HT1080 (cell line): ENCODE measurements around the gene CHPF2. TPM values are rescaled to one million over a fixed set of nuclear protein-coding genes. Genes with fewer than 3 reads are reported as not detected.

Experiments used
- DNase-seq: peaks from one replicate; pipeline ENCODE4 v3.0.0-alpha.2; 2015; ENCODE audit warnings: low read depth
- total RNA-seq: library from RNA; depleted of rRNA; stranded (reverse); fragments of >200 nt; shearing (Covaris generic); gene quantifications from 2 replicates; pipeline ENCODE4 v1.2.3, GENCODE V29; 2014

The CHPF2 gene
- total RNA-seq, 1 experiment from 2014 or later, result 46.1 TPM

DNA sequence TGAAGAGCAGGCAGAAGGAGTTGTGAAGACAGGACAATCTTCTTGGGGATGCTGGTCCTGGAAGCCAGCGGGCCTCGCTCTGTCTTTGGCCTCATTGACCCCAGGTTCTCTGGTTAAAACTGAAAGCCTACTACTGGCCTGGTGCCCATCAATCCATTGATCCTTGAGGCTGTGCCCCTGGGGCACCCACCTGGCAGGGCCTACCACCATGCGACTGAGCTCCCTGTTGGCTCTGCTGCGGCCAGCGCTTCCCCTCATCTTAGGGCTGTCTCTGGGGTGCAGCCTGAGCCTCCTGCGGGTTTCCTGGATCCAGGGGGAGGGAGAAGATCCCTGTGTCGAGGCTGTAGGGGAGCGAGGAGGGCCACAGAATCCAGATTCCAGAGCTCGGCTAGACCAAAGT is 1.5 kb downstream of the CHPF2 start:
- DNase-seq, result no peak

GRCh38 chr7:151235091-151235787 is 3.0 kb downstream of the CHPF2 start:
- DNase-seq, result no peak

DNA sequence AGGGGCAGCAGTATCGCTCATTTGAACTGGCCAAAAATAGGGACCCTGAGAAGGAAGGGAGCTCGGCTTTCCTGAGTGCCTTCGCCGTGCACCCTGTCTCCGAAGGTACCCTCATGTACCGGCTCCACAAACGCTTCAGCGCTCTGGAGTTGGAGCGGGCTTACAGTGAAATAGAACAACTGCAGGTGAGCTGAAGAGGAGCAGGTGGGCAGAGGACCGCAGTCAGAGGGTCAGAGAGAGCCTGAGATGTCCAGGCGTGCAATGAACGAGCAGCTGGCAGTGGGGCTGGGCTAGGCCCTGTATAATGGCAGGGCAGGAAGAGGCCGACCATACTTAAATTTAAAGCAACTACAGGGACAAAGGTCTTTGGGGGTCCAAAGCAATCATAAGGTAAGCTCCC is 4.1 kb downstream of the CHPF2 start:
- DNase-seq, result no peak

GRCh38 chr7:151237244-151238189 is 5.2 kb downstream of the CHPF2 start:
- DNase-seq, result no peak

DNA sequence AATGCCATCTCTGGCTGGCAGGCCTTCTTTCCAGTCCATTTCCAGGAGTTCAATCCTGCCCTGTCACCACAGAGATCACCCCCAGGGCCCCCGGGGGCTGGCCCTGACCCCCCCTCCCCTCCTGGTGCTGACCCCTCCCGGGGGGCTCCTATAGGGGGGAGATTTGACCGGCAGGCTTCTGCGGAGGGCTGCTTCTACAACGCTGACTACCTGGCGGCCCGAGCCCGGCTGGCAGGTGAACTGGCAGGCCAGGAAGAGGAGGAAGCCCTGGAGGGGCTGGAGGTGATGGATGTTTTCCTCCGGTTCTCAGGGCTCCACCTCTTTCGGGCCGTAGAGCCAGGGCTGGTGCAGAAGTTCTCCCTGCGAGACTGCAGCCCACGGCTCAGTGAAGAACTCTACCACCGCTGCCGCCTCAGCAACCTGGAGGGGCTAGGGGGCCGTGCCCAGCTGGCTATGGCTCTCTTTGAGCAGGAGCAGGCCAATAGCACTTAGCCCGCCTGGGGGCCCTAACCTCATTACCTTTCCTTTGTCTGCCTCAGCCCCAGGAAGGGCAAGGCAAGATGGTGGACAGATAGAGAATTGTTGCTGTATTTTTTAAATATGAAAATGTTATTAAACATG is 6.0 kb downstream of the CHPF2 start:
- no peak for DNase-seq

DNA sequence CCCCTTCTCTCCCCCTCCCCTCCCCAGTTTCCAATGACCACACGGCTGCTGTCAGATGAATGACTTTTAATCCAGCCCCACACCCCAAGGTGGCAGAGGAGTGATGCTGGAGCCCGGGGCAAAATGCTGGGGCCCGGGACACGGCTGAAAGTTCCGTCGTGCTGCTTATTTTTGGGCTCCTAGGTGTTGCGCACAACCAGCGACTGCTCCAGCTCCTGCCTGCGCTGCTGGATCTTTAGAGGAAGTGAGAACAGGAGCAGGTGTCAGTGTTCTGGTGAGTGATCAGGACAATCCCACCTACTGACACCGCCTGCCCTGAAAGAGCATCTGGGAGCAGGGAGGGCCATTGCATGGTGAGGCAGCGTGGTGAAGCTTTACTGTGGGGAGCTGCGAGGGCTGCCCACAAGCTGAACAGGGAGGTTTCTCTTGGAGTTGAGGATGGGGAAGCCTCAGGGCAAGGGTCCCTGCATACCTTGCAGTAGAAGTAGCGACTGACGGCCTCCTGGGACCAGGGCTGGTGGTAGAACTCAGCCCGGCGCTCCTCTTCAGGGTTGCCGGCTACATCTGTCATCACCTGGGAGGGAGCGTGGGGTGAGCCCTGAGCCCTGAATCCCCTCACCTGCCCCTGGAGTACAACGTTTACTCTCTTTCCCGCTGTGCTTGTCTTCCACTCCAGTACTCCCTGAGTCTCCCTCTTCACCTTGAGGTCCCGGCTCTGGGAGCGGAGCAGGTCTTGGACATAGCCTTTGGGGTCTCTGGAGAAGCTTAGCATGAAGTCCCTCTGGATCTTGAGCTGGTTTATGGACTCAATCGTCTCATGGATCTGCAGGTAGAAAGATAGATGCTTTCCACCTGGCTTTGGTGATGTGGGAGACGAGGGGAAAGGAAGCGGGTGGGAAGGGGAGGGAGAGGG is 6.9 kb downstream of the CHPF2 start:
- no peak for DNase-seq

DNA sequence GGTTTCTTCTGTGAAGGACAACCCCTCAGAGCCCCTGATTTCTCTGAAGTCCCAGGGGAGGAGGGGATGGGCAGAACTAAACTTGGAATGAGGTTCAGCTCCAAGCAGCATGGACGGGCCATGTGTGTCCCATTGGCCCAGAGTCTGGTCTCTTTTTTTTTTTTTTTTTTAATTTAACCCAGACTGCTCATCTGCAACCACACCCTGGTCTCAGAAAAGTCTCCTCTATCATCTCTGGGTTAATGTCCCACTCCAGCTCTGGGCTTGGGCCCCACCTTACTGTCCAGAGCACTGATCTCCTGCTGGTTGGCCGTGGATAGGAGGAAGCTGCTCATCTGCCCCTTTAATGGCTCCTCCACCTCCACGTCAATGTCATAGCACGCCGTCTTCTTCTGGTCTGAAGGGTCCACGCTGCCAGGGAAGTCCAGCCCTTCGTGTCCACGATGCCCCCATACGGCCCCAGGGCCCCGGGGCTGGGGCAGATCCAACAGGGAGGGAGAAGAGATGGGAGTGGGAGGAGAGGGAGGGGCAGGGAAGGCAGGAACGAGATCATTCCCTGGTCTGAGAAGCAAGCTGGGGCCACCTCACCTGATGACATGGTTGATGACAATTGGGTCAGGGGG is 7.7 kb downstream of the CHPF2 start:
- DNase-seq, result no peak

- DNase-seq, result no peak
Observed at GRCh38 chr7:151240536-151240935, 8.3 kb downstream of the CHPF2 start.

DNA sequence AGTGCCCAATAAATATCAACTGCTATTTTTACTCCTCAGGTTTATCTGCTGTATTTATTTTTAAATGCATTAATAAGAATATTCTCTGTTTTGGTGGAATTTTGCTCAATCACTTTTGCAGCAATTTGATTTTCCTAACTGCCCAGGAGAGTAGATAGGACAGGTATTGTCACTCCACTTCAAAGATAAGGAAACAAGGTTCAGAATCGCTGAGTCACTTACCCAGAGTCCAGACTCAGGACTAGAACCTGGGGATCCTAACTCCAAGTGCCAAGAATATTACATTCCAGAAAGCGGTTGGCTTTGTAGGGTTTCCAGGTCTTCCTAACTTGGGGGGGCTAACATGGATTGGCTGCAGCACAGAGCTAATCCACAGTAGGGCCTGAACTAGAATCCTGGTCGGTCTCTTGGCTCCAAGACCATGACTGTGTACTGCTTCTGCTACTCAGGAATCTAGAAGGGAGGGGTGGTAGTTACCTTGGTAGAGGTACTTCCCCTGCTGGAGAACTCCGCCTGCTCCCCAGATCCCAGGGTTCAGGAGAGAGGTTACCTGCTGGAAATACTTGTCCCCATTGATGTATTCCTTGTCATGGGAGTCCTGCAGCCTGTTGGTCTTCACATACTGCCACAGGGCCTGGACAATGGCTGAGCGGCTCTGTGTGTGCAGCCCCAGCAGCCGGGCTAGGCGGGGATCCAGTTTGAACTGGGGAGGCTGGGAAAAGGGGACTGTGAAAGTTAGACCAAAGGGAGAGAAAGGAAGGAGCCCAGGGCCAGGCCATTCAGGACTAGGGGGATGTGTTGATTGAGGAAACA is 8.9 kb downstream of the CHPF2 start:
- DNase-seq, result no peak

DNA sequence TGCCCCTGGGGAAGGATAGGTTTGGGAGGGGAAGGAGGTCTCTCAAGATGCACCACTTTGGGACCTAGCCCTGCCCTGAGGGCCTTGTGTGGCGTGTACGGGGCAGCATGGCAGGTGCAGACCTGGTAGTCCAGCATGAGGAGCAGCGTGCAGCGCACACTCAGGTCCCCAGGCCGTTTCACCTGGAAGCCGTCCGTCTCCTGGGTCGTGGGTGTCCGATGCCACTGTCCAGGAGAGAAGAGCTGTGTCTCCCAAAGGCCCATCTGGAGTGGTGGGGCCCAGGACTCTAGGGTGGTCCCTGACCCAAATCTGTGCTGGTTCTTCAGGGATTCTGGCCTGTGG is 9.4 kb downstream of the CHPF2 start:
- DNase-seq, result no peak

GRCh38 chr7:151242159-151243044 is 10.1 kb downstream of the CHPF2 start:
- no peak for DNase-seq

DNA sequence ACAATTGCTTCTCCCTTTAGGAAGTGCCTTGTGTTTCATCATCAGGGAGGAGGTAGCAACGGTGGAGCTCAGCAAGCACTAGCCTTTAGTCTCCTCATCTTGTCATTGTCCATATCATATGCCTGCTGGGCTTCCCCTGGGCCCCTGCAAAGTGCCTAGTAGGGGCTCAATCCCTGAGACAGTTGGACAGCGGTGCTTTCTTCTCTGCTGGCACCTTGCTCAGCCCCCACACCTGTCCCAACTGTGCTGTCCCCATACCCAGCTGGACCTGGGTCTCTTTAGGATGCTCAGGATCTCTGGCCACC is 10.7 kb downstream of the CHPF2 start:
- no peak for DNase-seq

- no peak for DNase-seq
Observed at GRCh38 chr7:151243408-151244195, 11.3 kb downstream of the CHPF2 start.

- peak; percentile 36 for DNase-seq
Observed at GRCh38 chr7:151244196-151244840, 12.0 kb downstream of the CHPF2 start.

DNA sequence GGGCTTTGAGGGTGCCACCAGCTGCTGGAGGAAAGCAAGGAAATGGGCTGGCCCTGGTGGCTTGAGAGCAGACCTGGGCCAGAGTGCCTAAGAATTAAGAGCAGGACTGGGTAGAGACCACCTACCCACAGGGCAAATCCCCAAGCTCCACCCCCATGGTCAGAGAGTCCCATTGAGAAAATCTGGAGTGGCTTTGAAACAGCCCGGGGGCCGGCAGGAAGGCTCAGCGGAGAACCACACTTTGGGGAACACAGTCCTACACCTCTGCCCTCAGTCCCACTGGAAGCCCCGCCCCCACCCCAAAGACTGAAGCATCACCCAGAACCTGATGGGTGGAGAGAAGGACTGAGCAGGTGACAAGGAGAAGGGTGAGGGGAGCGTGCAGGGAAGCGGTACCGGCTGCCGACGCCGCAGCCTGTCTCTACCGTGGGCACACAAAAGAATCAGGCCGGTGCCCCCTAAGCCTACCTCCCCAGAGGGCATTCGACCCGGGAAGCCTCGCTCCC is 12.6 kb downstream of the CHPF2 start:
- DNase-seq, result no peak

- DNase-seq, result no peak
Observed at GRCh38 chr7:151245360-151246101, 13.2 kb downstream of the CHPF2 start.
